Liver (tissue), 3 donors: ENCODE data around the gene UBAP2.

Source experiments
- CTCF ChIP-seq: fragments of 150-350 bp; IDR thresholded peaks from 2 replicates; pipeline ENCODE4 v1.5.1; 2017; ENCODE audit warnings: improper control_type of control experiment, low read depth, low read length; ENCODE audit not compliant: missing input control
- HNF4G ChIP-seq: IDR thresholded peaks from 2 replicates; pipeline ENCODE4 v1.6.1; 2016; ENCODE audit warnings: antibody characterized with exemption
- SP1 ChIP-seq: IDR thresholded peaks from 2 replicates; pipeline ENCODE4 v1.6.1; 2018; ENCODE audit warnings: antibody characterized with exemption, mild to moderate bottlenecking
- YY1 ChIP-seq: IDR thresholded peaks from 2 replicates; pipeline ENCODE4 v1.6.1; 2016; ENCODE audit warnings: antibody characterized with exemption, mild to moderate bottlenecking
- donor health status: healthy.
- donor health status: healthy.

GRCh38 chr9:33952066-33952465 lies 96.6 kb downstream of the UBAP2 start:
- TF ChIP-seq CTCF, result no peak
- no peak for TF ChIP-seq SP1
- TF ChIP-seq YY1, result no peak
- no peak for TF ChIP-seq HNF4G
